IMR-90 (cell line): ENCODE measurements around the gene VPS41. TPM values are rescaled to one million over a fixed set of nuclear protein-coding genes. Genes with fewer than 3 reads are reported as not detected.

Source experiments
- ATAC-seq: fragments of 200-7000 bp; cut with Tn5 transposase; 2 replicates; pipeline ENCODE4 v1.9.1; 2020; ENCODE audit warnings: low read depth, mild to moderate bottlenecking, moderate library complexity
- BruUV-seq: library from RNA; stranded (reverse); fragments of 400-500 nt; replicated peaks from 2 replicates; lab custom pipeline; 2021; lab: Mats Ljungman, UMichigan
- CTCF ChIA-PET: fragments of 300-600 bp; formaldehyde crosslinking; extraction: SDS; loops from one replicate; lab custom pipeline; 2021; ENCODE audit warnings: antibody characterized with exemption; lab: Yijun Ruan, JAX
- POLR2A ChIA-PET: fragments of 300-600 bp; sonication (Branson Sonifier 250); formaldehyde crosslinking; loops from one replicate; lab custom pipeline; 2022; ENCODE audit warnings: antibody characterized with exemption; ENCODE audit not compliant: unreplicated experiment; lab: Charles Lee
- DNase-seq: peaks from one replicate; pipeline ENCODE4 v3.0.0; 2013
- H2AFZ ChIP-seq: replicated peaks from 2 replicates; pipeline ENCODE3; 2013; ENCODE audit warnings: low read length, mild to moderate bottlenecking; ENCODE audit not compliant: poor library complexity
- H2AK5ac ChIP-seq: 2 replicates; pipeline ENCODE4 v1.6.1; 2013; ENCODE audit warnings: low read depth, low read length, inconsistent platforms
- H2AK9ac ChIP-seq: replicated peaks from 2 replicates; pipeline ENCODE3; 2013; ENCODE audit warnings: mild to moderate bottlenecking, low read depth, low read length, moderate library complexity; ENCODE audit not compliant: poor library complexity
- H2BK120ac ChIP-seq: 2 replicates; pipeline ENCODE4 v1.6.1; 2013; ENCODE audit warnings: low read depth, low read length, inconsistent platforms
- H2BK15ac ChIP-seq: 3 replicates; pipeline ENCODE4 v1.6.1; 2013; ENCODE audit warnings: low read depth, low read length, inconsistent platforms
- H2BK20ac ChIP-seq: 2 replicates; pipeline ENCODE4 v1.6.1; 2013; ENCODE audit warnings: low read depth, mild to moderate bottlenecking, inconsistent platforms, low read length, moderate library complexity
- H2BK5ac ChIP-seq: 2 replicates; pipeline ENCODE4 v1.6.1; 2013; ENCODE audit warnings: mild to moderate bottlenecking, low read depth, low read length, inconsistent platforms; ENCODE audit not compliant: poor library complexity, severe bottlenecking
- H3K14ac ChIP-seq: replicated peaks from 2 replicates; pipeline ENCODE4 v1.6.1; 2013; ENCODE audit warnings: low read depth, low read length, inconsistent platforms
- H3K18ac ChIP-seq: 2 replicates; pipeline ENCODE4 v1.6.1; 2013; ENCODE audit warnings: low read depth, low read length, control low read depth
- H3K23ac ChIP-seq: 2 replicates; pipeline ENCODE4 v1.6.1; 2013; ENCODE audit warnings: low read depth, low read length, inconsistent platforms
- H3K27ac ChIP-seq: 2 replicates; pipeline ENCODE4 v1.5.1; 2013; ENCODE audit warnings: mild to moderate bottlenecking, control low read depth, low read length; ENCODE audit not compliant: insufficient read depth
- H3K27me3 ChIP-seq: 2 replicates; pipeline ENCODE4 v1.6.1; 2013; ENCODE audit warnings: low read length; ENCODE audit not compliant: control insufficient read depth, insufficient read depth
- H3K36me3 ChIP-seq: 2 replicates; pipeline ENCODE4 v1.6.1; 2013; ENCODE audit warnings: low read length, mixed read lengths; ENCODE audit not compliant: control insufficient read depth, insufficient read depth
- H3K4ac ChIP-seq: 2 replicates; pipeline ENCODE4 v1.6.1; 2013; ENCODE audit warnings: low read depth, low read length, inconsistent platforms
- H3K4me1 ChIP-seq: 2 replicates; pipeline ENCODE4 v1.6.1; 2013; ENCODE audit warnings: low read length, mixed read lengths; ENCODE audit not compliant: control insufficient read depth, insufficient read depth
- H3K4me2 ChIP-seq: 2 replicates; pipeline ENCODE4 v1.6.1; 2013; ENCODE audit warnings: low read depth, mild to moderate bottlenecking, control low read depth, low read length, moderate library complexity
- H3K4me3 ChIP-seq: 2 replicates; pipeline ENCODE4 v1.5.1; 2013; ENCODE audit warnings: low read depth, mild to moderate bottlenecking, control low read depth, low read length, moderate library complexity; ENCODE audit not compliant: insufficient read depth
- H3K56ac ChIP-seq: 2 replicates; pipeline ENCODE4 v1.6.1; 2013; ENCODE audit warnings: low read length, inconsistent platforms; ENCODE audit not compliant: insufficient read depth; ENCODE audit errors: extremely low read depth
- H3K79me1 ChIP-seq, 2 experiments: 2 replicates each; pipeline ENCODE4 v1.6.1; 2013; ENCODE audit warnings: low read length in 2 of 2, inconsistent platforms in 1 of 2, low read depth in 1 of 2
- H3K9ac ChIP-seq: 2 replicates; pipeline ENCODE4 v1.6.1; 2013; ENCODE audit warnings: low read depth, low read length, control low read depth
- H3K9me1 ChIP-seq: 2 replicates; pipeline ENCODE4 v1.6.1; 2013; ENCODE audit warnings: low read length, inconsistent platforms; ENCODE audit not compliant: insufficient read depth
- H3K9me3 ChIP-seq: 2 replicates; pipeline ENCODE4 v1.6.1; 2013; ENCODE audit warnings: low read length; ENCODE audit not compliant: control insufficient read depth, insufficient read depth
- H4K20me1 ChIP-seq: 2 replicates; pipeline ENCODE4 v1.6.1; 2013; ENCODE audit warnings: low read length, inconsistent platforms; ENCODE audit not compliant: insufficient read depth
- H4K5ac ChIP-seq: 2 replicates; pipeline ENCODE4 v1.6.1; 2013; ENCODE audit warnings: mild to moderate bottlenecking, low read depth, low read length, control low read depth
- H4K8ac ChIP-seq, 2 experiments: 2 replicates each; pipeline ENCODE4 v1.6.1; 2013; ENCODE audit warnings: low read depth in 2 of 2, low read length in 2 of 2, control low read depth in 1 of 2, inconsistent platforms in 1 of 2
- H4K91ac ChIP-seq: 2 replicates; pipeline ENCODE4 v1.6.1; 2013; ENCODE audit warnings: low read depth, low read length, inconsistent platforms; ENCODE audit not compliant: insufficient read depth
- CEBPB ChIP-seq: IDR thresholded peaks from 2 replicates; pipeline ENCODE4 v1.6.1; 2012; ENCODE audit warnings: low read depth, low read length, improper control_type of control experiment
- ELK1 ChIP-seq: fragments of 150-350 bp; IDR thresholded peaks from 2 replicates; pipeline ENCODE4 v1.6.1; 2016; ENCODE audit warnings: low read depth, mild to moderate bottlenecking, low read length, moderate library complexity, borderline replicate concordance
- FOS ChIP-seq: fragments of 150-350 bp; IDR thresholded peaks from 2 replicates; pipeline ENCODE4 v1.6.1; 2016; ENCODE audit warnings: low read depth, low read length
- MAZ ChIP-seq: IDR thresholded peaks from 2 replicates; pipeline ENCODE4 v1.6.1; 2012; ENCODE audit warnings: low read depth, mild to moderate bottlenecking, low read length, improper control_type of control experiment, moderate library complexity, borderline replicate concordance
- MXI1 ChIP-seq: IDR thresholded peaks from 2 replicates; pipeline ENCODE4 v1.6.1; 2012; ENCODE audit warnings: low read depth, mild to moderate bottlenecking, low read length, moderate library complexity, borderline replicate concordance
- POLR2A ChIP-seq: IDR thresholded peaks from 2 replicates; pipeline ENCODE4 v1.6.1; 2012; ENCODE audit warnings: mild to moderate bottlenecking, low read depth, low read length
- SMC3 ChIP-seq: fragments of 150-350 bp; IDR thresholded peaks from 2 replicates; pipeline ENCODE4 v1.6.1; 2016; ENCODE audit warnings: low read depth, mild to moderate bottlenecking, antibody characterized with exemption, low read length, moderate library complexity
- WGBS, 2 experiments: methylation state at CpG; one replicate each; pipeline versions ENCODE4 v1.1.5 to v1.1.7; 2013; ENCODE audit warnings: missing lambda C conversion rate in 2 of 2; ENCODE audit not compliant: insufficient read length in 1 of 2; ENCODE audit errors: extremely low coverage in 2 of 2; 5-methylcytosine and 5-hydroxymethylcytosine counted together
- dilution Hi-C: fragments of 300-500 bp; cut with HindIII; formaldehyde crosslinking; loops from one replicate; pipeline ENCODE4 v1.14.3; 2018; ENCODE audit warnings: low sequenced_read_pairs; ENCODE audit not compliant: unreplicated experiment
- in situ Hi-C: fragments of 300-500 bp; cut with MboI; formaldehyde crosslinking; loops from 3 replicates; pipeline ENCODE4 v1.14.3; 2019; ENCODE audit warnings: low sequenced_read_pairs, inconsistent platforms, mixed read lengths
- intact Hi-C: fragments of 100-400 bp; cut with micrococcal nuclease; formaldehyde crosslinking; loops from 2 replicates; pipeline ENCODE4 v1.10.0; 2022
- polyA plus RNA-seq, 3 experiments: library from polyadenylated mRNA; depleted of rRNA; stranded (reverse); fragments of >200 nt; gene quantifications; 2 replicates each; pipeline ENCODE4 v1.2.3, GENCODE V29; 2012; ENCODE audit warnings: low replicate concordance in 1 of 3
- total RNA-seq: library from RNA; depleted of rRNA; stranded (reverse); fragments of >200 nt; gene quantifications from 2 replicates; pipeline ENCODE4 v1.2.3, GENCODE V29; 2012
- TF ChIP-seq, protein P1 (sequence below): conservative IDR thresholded peaks from 2 replicates; pipeline ENCODE4 v1.5.1; 2012; ENCODE audit warnings: mild to moderate bottlenecking, low read depth, low read length, improper control_type of control experiment

Gene VPS41
- total and polyA plus RNA-seq, 2 of the 4 experiments (the other 2 are of a cell fraction) = 16.0 to 28.0 TPM

- peaks cover 2% of the 10 kb centered on the region; the same call in 1 of the 2 replicates for H3K36me3 ChIP-seq
- no peaks in the 10 kb centered on the region for H4K20me1 ChIP-seq
- H3K4me1 ChIP-seq = peaks cover 2% of the 10 kb centered on the region
- no peak overlapping the region for H4K8ac ChIP-seq
- no peak overlapping the region for H2BK120ac ChIP-seq
- no peak overlapping the region for H3K18ac ChIP-seq
- intact Hi-C loops = no loop called here
- POLR2A ChIA-PET = no interaction called here
- no peak overlapping the region for H4K5ac ChIP-seq
- H2AK9ac ChIP-seq = no peak overlapping the region
- no peak overlapping the region for H2BK15ac ChIP-seq
- dilution Hi-C loops = no loop called here
- H3K9me3 ChIP-seq = no peaks in the 10 kb centered on the region
- no peak overlapping the region for H3K9ac ChIP-seq
- H3K79me1 ChIP-seq = peaks cover 4 to 12% of the 10 kb centered on the region in 2 experiments; a peak in 3 of 4 replicates
- CTCF ChIA-PET = no interaction called here
- H3K27me3 ChIP-seq = no peaks in the 10 kb centered on the region
- H3K56ac ChIP-seq = no peak overlapping the region
- H2BK20ac ChIP-seq = no peak overlapping the region
- no peak overlapping the region for H3K4ac ChIP-seq
- no peak overlapping the region for H3K14ac ChIP-seq
- TF ChIP-seq, protein P1, sequence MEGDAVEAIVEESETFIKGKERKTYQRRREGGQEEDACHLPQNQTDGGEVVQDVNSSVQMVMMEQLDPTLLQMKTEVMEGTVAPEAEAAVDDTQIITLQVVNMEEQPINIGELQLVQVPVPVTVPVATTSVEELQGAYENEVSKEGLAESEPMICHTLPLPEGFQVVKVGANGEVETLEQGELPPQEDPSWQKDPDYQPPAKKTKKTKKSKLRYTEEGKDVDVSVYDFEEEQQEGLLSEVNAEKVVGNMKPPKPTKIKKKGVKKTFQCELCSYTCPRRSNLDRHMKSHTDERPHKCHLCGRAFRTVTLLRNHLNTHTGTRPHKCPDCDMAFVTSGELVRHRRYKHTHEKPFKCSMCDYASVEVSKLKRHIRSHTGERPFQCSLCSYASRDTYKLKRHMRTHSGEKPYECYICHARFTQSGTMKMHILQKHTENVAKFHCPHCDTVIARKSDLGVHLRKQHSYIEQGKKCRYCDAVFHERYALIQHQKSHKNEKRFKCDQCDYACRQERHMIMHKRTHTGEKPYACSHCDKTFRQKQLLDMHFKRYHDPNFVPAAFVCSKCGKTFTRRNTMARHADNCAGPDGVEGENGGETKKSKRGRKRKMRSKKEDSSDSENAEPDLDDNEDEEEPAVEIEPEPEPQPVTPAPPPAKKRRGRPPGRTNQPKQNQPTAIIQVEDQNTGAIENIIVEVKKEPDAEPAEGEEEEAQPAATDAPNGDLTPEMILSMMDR = no peak
- no peak for TF ChIP-seq MXI1
- no peak for TF ChIP-seq CEBPB
- TF ChIP-seq FOS = no peak
- TF ChIP-seq ELK1 = no peak
- TF ChIP-seq SMC3 = no peak
- TF ChIP-seq MAZ = no peak
- TF ChIP-seq POLR2A = no peak
- in situ Hi-C loops = no loop called here
- H3K4me2 ChIP-seq = no peak overlapping the region
- no peak overlapping the region for H4K91ac ChIP-seq
- H3K9me1 ChIP-seq = no peaks in the 10 kb centered on the region
- no peak overlapping the region for H3K4me3 ChIP-seq
- H3K23ac ChIP-seq = no peak overlapping the region
- DNase-seq (peak; percentile 62), ATAC-seq (peak; percentile 73)
- H3K27ac ChIP-seq = no peak overlapping the region
- no TSS peak for BruUV-seq
- no peak overlapping the region for H2AFZ ChIP-seq
- no peak overlapping the region for H2BK5ac ChIP-seq
- 80% methylated on average over 1 of the region's 3 CpGs; no CpG with 5 or more reads in 1 of the 2 experiments for WGBS, 2 experiments
- no peak overlapping the region for H2AK5ac ChIP-seq
Observed at GRCh38 chr7:38893061-38893460, 15.9 kb downstream of the VPS41 start.
